ENCODE results near the gene NGF.

- TF ChIP-seq GATA2 (IDR thresholded peaks at IDR 0.05; ENCODE audit: low read depth, low read length) (no peak), GATA3 (IDR thresholded peaks at IDR 0.05; ENCODE audit: low read depth, low read length) (no peak)
Measured at GRCh38 chr1:115365738-115366137, 27.7 kb upstream of the NGF start.
